ENCODE data around the gene MYOT. TPM values are rescaled to one million over a fixed set of nuclear protein-coding genes. Genes with fewer than 3 reads are reported as not detected.
"Not testable (repeated sequence)": the region's sequence is repeated elsewhere in the genome, so short reads cannot be mapped to it uniquely, and the experiment has no call there.

Gene MYOT
- total and polyA plus RNA-seq, 10 of the 15 experiments (the other 5 are each of a cell fraction or from before 2014, with no cell fraction given) = 0.15 to 1.5 (median 0.53) TPM; not detected in 5

- ChIA-PET POLR2A (no interaction called here), SMC1A (ENCODE audit: uncharacterized antibody, unreplicated experiment) (interaction anchor here (0.9 to 2.7 kb wide), 3 partner anchors 15 to 61 kb away, joined by 3 to 10 read pairs (median 5); partner anchors contain the start of gene PKD2L2), CTCF (interaction anchor here (0.7 kb wide), 2 partner anchors 17 to 27 kb away, joined by 3 read pairs; partner anchors contain the start of gene PKD2L2), RAD21 (ENCODE audit: unreplicated experiment) (interaction anchor here (0.6 kb wide), 1 partner anchor 83 kb away, joined by 3 read pairs; no protein-coding TSS in a partner anchor)
- H3K9me3 ChIP-seq (replicated peaks; ENCODE audit: control insufficient read depth, insufficient read depth, low read length) = no peaks in the 10 kb centered on the region
- 96% methylated on average over 3 of the region's 3 CpGs for WGBS (ENCODE audit: insufficient coverage, insufficient replicate concordance, low lambda C conversion rate, missing lambda C conversion rate)
- TF ChIP-seq MEF2B (IDR thresholded peaks at IDR 0.05; ENCODE audit: partially characterized antibody, poor library complexity, severe bottlenecking) (no peak), BACH1 (IDR thresholded peaks at IDR 0.05; ENCODE audit: borderline replicate concordance) (no peak), CREB1 (IDR thresholded peaks at IDR 0.05; ENCODE audit: low read depth) (no peak), CHD4 (IDR thresholded peaks at IDR 0.05) (no peak), CBX5 (IDR thresholded peaks at IDR 0.05; ENCODE audit: low read depth) (no peak)
- no peak overlapping the region for H2AFZ ChIP-seq (ENCODE audit: control insufficient read depth, low read depth, low read length)
- no peaks in the 10 kb centered on the region for H3K79me2 ChIP-seq (ENCODE audit: control insufficient read depth, insufficient read depth, low read length)
- FAIRE-seq = no peak
- no peak overlapping the region for H3K4me2 ChIP-seq (ENCODE audit: control insufficient read depth, insufficient read depth)
- no peaks in the 10 kb centered on the region for H3K27me3 ChIP-seq (replicated peaks in 1 of 2; ENCODE audit: control insufficient read depth in 2 of 2, insufficient read depth in 2 of 2, low read length in 1 of 2)
- no peak overlapping the region for H3K27ac ChIP-seq (ENCODE audit: control insufficient read depth, insufficient read depth)
- in situ Hi-C loops (cut with MboI) (no loop called here), intact Hi-C loops (cut with micrococcal nuclease; ENCODE audit: unreplicated experiment) (no loop called here)
- no peak overlapping the region for H3K4me3 ChIP-seq
- H3K9ac ChIP-seq (ENCODE audit: control insufficient read depth, insufficient read depth, low read length) = no peak overlapping the region
- peaks cover 14% of the 10 kb centered on the region for H3K4me1 ChIP-seq (ENCODE audit: control insufficient read depth, insufficient read depth, low read length)
- no peaks in the 10 kb centered on the region for H4K20me1 ChIP-seq (ENCODE audit: control insufficient read depth, insufficient read depth)
- DNase-seq (ENCODE audit: low read depth, low spot score) = no peak
- H3K36me3 ChIP-seq (ENCODE audit: control insufficient read depth in 2 of 2, insufficient read depth in 2 of 2, low read length in 1 of 2) = no peaks in the 10 kb centered on the region
- ATAC-seq = no peak
- no TSS peak for BruUV-seq (replicated peaks)
Observed at GRCh38 chr5:137862251-137862650, 5.4 kb upstream of the MYOT start.

GRCh38 chr5:137863653-137864052, 4.0 kb upstream of the MYOT start:
- POLR2A ChIA-PET; in situ Hi-C loops (cut with MboI); DNase-seq (ENCODE audit: low read depth, low spot score); H3K36me3 ChIP-seq (ENCODE audit: control insufficient read depth in 2 of 2, insufficient read depth in 2 of 2, low read length in 1 of 2); CTCF ChIA-PET; H3K4me1 ChIP-seq (ENCODE audit: control insufficient read depth, insufficient read depth, low read length); H3K4me3 ChIP-seq; H3K4me2 ChIP-seq (ENCODE audit: control insufficient read depth, insufficient read depth); H3K79me2 ChIP-seq (ENCODE audit: control insufficient read depth, insufficient read depth, low read length); H4K20me1 ChIP-seq (ENCODE audit: control insufficient read depth, insufficient read depth); RAD21 ChIA-PET (ENCODE audit: unreplicated experiment); BruUV-seq (replicated peaks); H2AFZ ChIP-seq (ENCODE audit: control insufficient read depth, low read depth, low read length); intact Hi-C loops (cut with micrococcal nuclease; ENCODE audit: unreplicated experiment); H3K9ac ChIP-seq (ENCODE audit: control insufficient read depth, insufficient read depth, low read length); ATAC-seq; SMC1A ChIA-PET (ENCODE audit: uncharacterized antibody, unreplicated experiment); FAIRE-seq; H3K27ac ChIP-seq (ENCODE audit: control insufficient read depth, insufficient read depth); H3K27me3 ChIP-seq (replicated peaks in 1 of 2; ENCODE audit: control insufficient read depth in 2 of 2, insufficient read depth in 2 of 2, low read length in 1 of 2); H3K9me3 ChIP-seq (replicated peaks; ENCODE audit: control insufficient read depth, insufficient read depth, low read length): not testable (repeated sequence)
- WGBS (ENCODE audit: insufficient coverage, insufficient replicate concordance, low lambda C conversion rate, missing lambda C conversion rate) = 94% methylated on average over 6 of the region's 6 CpGs
